Glutamatergic neuron (in vitro differentiated cells): Measurements from ENCODE around the gene DNM3. TPM values are rescaled to one million over a fixed set of nuclear protein-coding genes. Genes with fewer than 3 reads are reported as not detected.

Experiments
- DNase-seq: peaks from one replicate; pipeline ENCODE4 v3.0.0; 2022
- H3K27ac Mint-ChIP-seq: one replicate; pipeline ENCODE4 v1.8.0; 2020; ENCODE audit warnings: mild to moderate bottlenecking, mixed read lengths, inconsistent platforms; ENCODE audit not compliant: unreplicated experiment
- H3K27me3 Mint-ChIP-seq: one replicate; pipeline ENCODE4 v1.8.0; 2020; ENCODE audit warnings: mild to moderate bottlenecking, moderate library complexity, mixed read lengths, inconsistent platforms; ENCODE audit not compliant: unreplicated experiment
- H3K36me3 Mint-ChIP-seq: one replicate; pipeline ENCODE4 v1.8.0; 2020; ENCODE audit warnings: mild to moderate bottlenecking, mixed read lengths, inconsistent platforms; ENCODE audit not compliant: unreplicated experiment
- H3K4me1 Mint-ChIP-seq: one replicate; pipeline ENCODE4 v1.8.0; 2020; ENCODE audit warnings: mild to moderate bottlenecking, low read depth, mixed read lengths, inconsistent platforms; ENCODE audit not compliant: unreplicated experiment
- H3K4me3 Mint-ChIP-seq: one replicate; pipeline ENCODE4 v1.8.0; 2020; ENCODE audit warnings: mild to moderate bottlenecking, mixed read lengths, inconsistent platforms; ENCODE audit not compliant: unreplicated experiment
- H3K9me3 Mint-ChIP-seq: one replicate; pipeline ENCODE4 v1.8.0; 2020; ENCODE audit warnings: mild to moderate bottlenecking, moderate library complexity, mixed read lengths, inconsistent platforms; ENCODE audit not compliant: unreplicated experiment
- CTCF ChIP-seq: fragments of 200-600 bp; sonication (generic); IDR thresholded peaks from one replicate; pipeline ENCODE4 v1.5.0; 2021; ENCODE audit not compliant: partially characterized antibody, unreplicated experiment
- total RNA-seq: library from RNA; stranded (reverse); fragmentation: NEBNext Ultra II Directional; extraction: Animal tissue kit (Norgen Biotek cat#: 25700); gene quantifications from one replicate; pipeline ENCODE4 v1.2.1, GENCODE V29; 2021; ENCODE audit not compliant: unreplicated experiment

DNM3 gene
- total RNA-seq, 1 donor from 2014 or later, result 11.4 TPM

DNA sequence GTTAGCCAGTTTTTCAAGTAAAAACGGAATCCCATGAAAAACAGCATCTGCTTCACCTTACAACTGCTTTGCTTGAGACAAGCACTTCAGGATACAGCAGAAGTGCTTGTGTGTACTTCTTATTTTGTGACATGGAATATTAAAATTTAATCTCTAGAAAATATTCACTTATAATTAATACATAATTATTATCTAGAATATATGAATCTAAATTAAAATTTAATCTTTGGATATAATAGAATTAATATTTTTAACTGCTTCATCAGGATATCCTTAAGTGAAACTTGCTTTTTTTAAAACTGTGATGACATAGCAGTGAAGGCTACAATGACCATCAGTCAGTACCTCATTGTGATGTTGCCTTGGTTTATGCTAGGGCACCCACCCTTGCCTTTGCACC is 430.8 kb downstream of the DNM3 start:
- Mint-ChIP-seq H3K4me3 (no peak overlapping the region), H3K36me3 (no peaks in the 10 kb centered on the region), H3K9me3 (peaks cover 3% of the 10 kb centered on the region), H3K27ac (no peak overlapping the region), H3K4me1 (peaks cover 9% of the 10 kb centered on the region), H3K27me3 (peaks cover 2% of the 10 kb centered on the region)
- DNase-seq, result no peak
- TF ChIP-seq CTCF, result no peak

DNA sequence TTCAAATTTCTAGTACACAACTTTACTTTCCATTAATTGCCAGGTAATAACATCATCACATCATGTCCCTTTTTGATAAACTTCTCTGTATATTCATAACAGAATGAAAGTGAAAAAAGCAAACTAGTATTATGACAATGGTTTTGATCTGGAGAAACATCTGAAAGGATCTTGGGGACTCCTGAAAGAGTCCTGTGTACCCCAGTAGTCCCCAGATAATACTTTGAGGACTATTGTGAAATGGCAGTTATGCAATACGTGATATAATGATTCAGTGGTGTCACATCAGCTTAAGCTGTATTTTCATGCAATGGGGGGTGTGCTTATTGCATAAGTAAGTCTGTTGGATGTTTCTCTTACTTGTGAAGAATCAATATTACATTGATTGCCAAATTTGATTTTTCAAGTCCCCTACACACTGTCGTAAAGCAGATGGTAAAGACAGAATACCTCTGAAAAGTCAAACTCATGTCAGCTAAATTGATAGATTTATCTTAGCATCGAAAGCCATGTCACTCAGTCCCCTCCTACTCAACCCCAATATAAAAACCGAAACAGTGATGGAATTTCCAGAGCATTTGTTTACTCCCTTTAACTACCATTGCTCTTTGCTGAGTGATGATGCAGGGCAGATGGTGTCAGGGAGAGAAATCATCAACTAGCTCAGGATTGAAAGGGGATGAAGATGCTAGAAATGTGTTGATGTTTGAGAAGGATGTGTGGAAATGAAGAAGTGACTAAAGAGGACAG is 432.5 kb downstream of the DNM3 start:
- peaks cover 9% of the 10 kb centered on the region for H3K4me1 Mint-ChIP-seq
- H3K4me3 Mint-ChIP-seq, result no peak overlapping the region
- no peak for TF ChIP-seq CTCF
- peaks cover 3% of the 10 kb centered on the region for H3K9me3 Mint-ChIP-seq
- no peak for DNase-seq
- H3K36me3 Mint-ChIP-seq, result no peaks in the 10 kb centered on the region
- H3K27me3 Mint-ChIP-seq, result peaks cover 2% of the 10 kb centered on the region
- H3K27ac Mint-ChIP-seq, result no peak overlapping the region

GRCh38 chr1:172275478-172275877 is 434.2 kb downstream of the DNM3 start:
- TF ChIP-seq CTCF, result no peak
- Mint-ChIP-seq H3K27me3 (peaks cover 2% of the 10 kb centered on the region), H3K4me3 (no peak overlapping the region), H3K27ac (no peak overlapping the region), H3K36me3 (no peaks in the 10 kb centered on the region), H3K4me1 (peaks cover 7% of the 10 kb centered on the region), H3K9me3 (peaks cover 3% of the 10 kb centered on the region)
- no peak for DNase-seq

DNA sequence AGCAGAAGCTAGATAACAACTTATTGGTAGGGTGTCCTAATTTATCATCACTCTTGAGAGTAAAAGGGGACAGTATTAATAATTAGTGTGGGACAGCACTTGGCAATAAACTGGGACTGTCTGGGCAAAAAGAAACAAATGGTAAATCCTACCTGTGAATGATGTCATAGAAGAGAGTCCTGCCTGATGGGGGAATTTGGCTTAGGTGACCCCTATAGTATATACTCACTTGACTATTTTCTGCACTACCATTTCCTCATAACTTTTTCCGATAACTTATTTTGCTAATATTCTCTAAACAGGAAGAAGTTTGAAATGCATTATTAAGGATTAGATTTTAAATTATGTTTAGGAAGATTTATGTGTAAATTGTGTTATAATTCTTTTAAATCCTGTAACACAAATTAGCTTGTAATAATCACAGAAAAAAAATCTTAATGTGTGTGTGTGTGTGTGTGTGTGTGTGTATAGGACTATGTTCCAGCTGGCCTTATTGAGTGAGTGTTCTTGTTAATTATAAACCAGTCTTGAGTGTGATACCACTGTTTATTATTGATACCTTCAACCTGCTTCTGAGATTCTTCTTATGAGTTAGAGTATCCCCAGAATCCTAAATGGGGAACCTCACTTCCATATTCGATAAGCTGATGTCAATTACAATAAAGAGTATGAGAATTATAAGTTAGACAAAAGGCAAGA is 435.0 kb downstream of the DNM3 start:
- H3K36me3 Mint-ChIP-seq, result no peaks in the 10 kb centered on the region
- no peak for DNase-seq

More for the DNA sequence above, 435.0 kb downstream of the DNM3 start:
- Mint-ChIP-seq H3K27ac (no peak overlapping the region), H3K4me3 (no peak overlapping the region), H3K27me3 (peaks cover 2% of the 10 kb centered on the region), H3K4me1 (peaks cover 5% of the 10 kb centered on the region), H3K9me3 (peaks cover 2% of the 10 kb centered on the region)
- TF ChIP-seq CTCF, result no peak
